GM12878 (cell line): ENCODE results near the gene ETFBKMT. TPM values are rescaled to one million over a fixed set of nuclear protein-coding genes. Genes with fewer than 3 reads are reported as not detected.
A peak's percentile ranks its signal among the peaks of the same experiment; 100 is the strongest.

ENCODE experiments used
- CHD4 ChIP-seq: fragments of 200-600 bp; sonication (generic); IDR thresholded peaks from 2 replicates; pipeline ENCODE4 v1.6.1; 2016; ENCODE audit warnings: mild to moderate bottlenecking
- EED ChIP-seq: sonication (generic); IDR thresholded peaks from 2 replicates; pipeline ENCODE4 v1.6.1; 2016; ENCODE audit warnings: antibody characterized with exemption, low read depth
- EZH2 ChIP-seq: IDR thresholded peaks from 2 replicates; pipeline ENCODE4 v1.6.1; 2012; ENCODE audit warnings: low read depth, mild to moderate bottlenecking, control low read depth, inconsistent platforms, low read length, borderline replicate concordance; ENCODE audit not compliant: control insufficient read depth
- HCFC1 ChIP-seq: fragments of 150-350 bp; IDR thresholded peaks from 2 replicates; pipeline ENCODE4 v1.6.1; 2014; ENCODE audit warnings: low read length
- HDAC6 ChIP-seq: fragments of 200-600 bp; sonication (generic); IDR thresholded peaks from one replicate; pipeline ENCODE4 v1.8.0; 2017; ENCODE audit warnings: antibody characterized with exemption; ENCODE audit not compliant: unreplicated experiment
- IKZF1 ChIP-seq: fragments of 450-650 bp; conservative IDR thresholded peaks from 2 replicates; pipeline ENCODE4 v1.6.1; 2017; ENCODE audit warnings: antibody characterized with exemption, mild to moderate bottlenecking
- KAT2A ChIP-seq: conservative IDR thresholded peaks from 2 replicates; pipeline ENCODE4 v1.6.1; 2011; ENCODE audit warnings: low read depth, low read length; ENCODE audit not compliant: control insufficient read depth
- KDM1A ChIP-seq: fragments of 200-600 bp; sonication (generic); IDR thresholded peaks from 2 replicates; pipeline ENCODE4 v1.6.1; 2016; ENCODE audit warnings: borderline replicate concordance
- MEF2A ChIP-seq: IDR thresholded peaks from 2 replicates; pipeline ENCODE4 v1.6.1; 2011; ENCODE audit warnings: low read depth, mild to moderate bottlenecking, low read length, moderate library complexity; ENCODE audit not compliant: insufficient read depth
- MXI1 ChIP-seq: fragments of 150-350 bp; IDR thresholded peaks from 2 replicates; pipeline ENCODE4 v1.6.1; 2011; ENCODE audit warnings: low read depth, mild to moderate bottlenecking, inconsistent platforms, low read length, improper control_type of control experiment
- SIX5 ChIP-seq: IDR thresholded peaks from 2 replicates; pipeline ENCODE4 v1.6.1; 2011; ENCODE audit warnings: mild to moderate bottlenecking, low read depth, low read length, moderate library complexity; ENCODE audit not compliant: severe bottlenecking
- SMAD5 ChIP-seq: IDR thresholded peaks from 2 replicates; pipeline ENCODE4 v1.6.1; 2016; ENCODE audit warnings: antibody characterized with exemption, low read depth
- STAT1 ChIP-seq: fragments of 450-650 bp; conservative IDR thresholded peaks from 2 replicates; pipeline ENCODE4 v1.6.1; 2014; ENCODE audit warnings: antibody characterized with exemption, mild to moderate bottlenecking
- TARDBP ChIP-seq: IDR thresholded peaks from 2 replicates; pipeline ENCODE4 v1.6.1; 2016; ENCODE audit warnings: borderline replicate concordance
- ZNF207 ChIP-seq: fragments of 450-650 bp; IDR thresholded peaks from 2 replicates; pipeline ENCODE4 v1.6.1; 2014; ENCODE audit warnings: antibody characterized with exemption, mild to moderate bottlenecking, borderline replicate concordance
- ZZZ3 ChIP-seq: IDR thresholded peaks from 2 replicates; pipeline ENCODE4 v1.6.1; 2011; ENCODE audit warnings: low read depth; ENCODE audit not compliant: control insufficient read depth, insufficient read length
- polyA plus RNA-seq, 11 experiments: library from polyadenylated mRNA; depleted of rRNA in 4 of 11; unstranded in 6 of 11; stranded (reverse) in 5 of 11; fragments of >200 nt; fragmentation: Nextera tagmentation in 4 of 11; fragmentation: Illumina TruSeq in 1 of 11; extraction: Ambion mirVana in 4 of 11; extraction: Trizol in 1 of 11; gene quantifications; 1 replicate in 1 of 11; 2 replicates in 10 of 11; pipeline versions ENCODE4 v1.2.1 to v1.2.3, GENCODE V29; 2011 to 2016; ENCODE audit warnings: inconsistent platforms in 2 of 11, missing spikeins in 2 of 11, low read depth in 1 of 11
- total RNA-seq, 4 experiments: library from RNA; depleted of rRNA in 3 of 4; stranded (reverse); fragments of >200 nt in 3 of 4; fragmentation: Illumina TruSeq in 1 of 4; extraction: Trizol in 1 of 4; gene quantifications; 2 replicates each; pipeline versions ENCODE4 v1.2.1 to v1.2.3, GENCODE V29; 2013 to 2021
- TF ChIP-seq, protein P1 (sequence below): fragments of 150-350 bp; IDR thresholded peaks from 2 replicates; pipeline ENCODE4 v1.6.1; 2016; ENCODE audit warnings: low read depth, low read length
- TF ChIP-seq, protein P2 (sequence below): fragments of 450-650 bp; formaldehyde crosslinking; IDR thresholded peaks from 2 replicates; pipeline ENCODE4 v1.5.0; 2022; ENCODE audit warnings: mild to moderate bottlenecking, missing genetic modification characterization
- TF ChIP-seq, protein P3 (sequence below): fragments of 450-650 bp; IDR thresholded peaks from 2 replicates; pipeline ENCODE4 v1.6.1; 2016; ENCODE audit warnings: mild to moderate bottlenecking
- TF ChIP-seq, protein P4 (sequence below): IDR thresholded peaks from 2 replicates; pipeline ENCODE4 v1.6.1; 2011; ENCODE audit warnings: mild to moderate bottlenecking, low read depth, low read length, moderate library complexity; ENCODE audit not compliant: insufficient replicate concordance

The ETFBKMT gene
- total and polyA plus RNA-seq, 10 of the 15 experiments (the other 5 are each of a cell fraction or from before 2014, with no cell fraction given), result 0.25 to 1.1 (median 0.65) TPM

DNA sequence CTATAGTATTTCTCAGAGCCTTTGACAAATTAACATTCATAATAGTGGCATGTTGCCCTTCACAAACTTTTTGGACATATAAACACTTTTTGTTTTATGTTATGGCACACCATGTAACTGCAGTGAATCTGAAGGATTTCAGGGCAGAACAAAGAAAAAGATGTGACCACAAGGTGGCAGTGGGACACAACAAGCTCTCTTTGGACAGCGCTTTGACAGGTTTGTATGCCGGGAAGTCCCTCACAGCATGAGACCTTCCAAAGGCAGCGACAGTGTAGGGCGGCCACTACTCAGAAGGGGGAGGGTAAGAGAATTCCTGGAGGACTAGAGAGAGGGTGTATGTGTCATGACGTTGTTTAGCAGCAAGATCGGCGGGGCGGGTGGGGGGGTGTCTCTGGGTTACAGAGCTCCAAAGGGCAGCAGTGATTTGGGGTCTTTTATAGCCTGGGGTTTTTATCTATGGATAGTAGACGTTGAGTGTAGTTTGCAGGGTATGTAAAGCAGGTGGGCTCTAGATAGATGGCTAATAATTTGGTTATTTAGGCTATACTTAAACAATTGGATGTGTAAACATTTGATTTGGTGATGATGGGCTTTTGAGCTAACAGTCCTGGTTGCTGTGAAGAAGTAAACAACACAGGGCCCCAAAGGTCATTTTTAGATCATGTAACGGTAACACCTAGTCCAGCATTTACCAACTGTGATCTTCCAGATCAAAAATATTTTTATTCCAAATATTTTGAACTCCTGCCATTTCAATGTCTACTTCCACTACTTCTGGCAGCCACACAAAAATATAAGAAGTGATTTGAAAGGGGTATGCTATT lies 22.9 kb downstream of the ETFBKMT start (continued):
- TF ChIP-seq STAT1 (no peak), CHD4 (no peak), SIX5 (no peak), TARDBP (0 out of 2 replicates have a peak, but pooled peaks have one; percentile 27), ZZZ3 (no peak), KAT2A (no peak), HCFC1 (no peak), SMAD5 (no peak), IKZF1 (peak; percentile 27; the same call in 1 of the 2 replicates), EZH2 (no peak), KDM1A (no peak), EED (peak; percentile 64), HDAC6 (no peak), MXI1 (0 out of 2 replicates have a peak, but pooled peaks have one; percentile 32), MEF2A (peak; percentile 60; the same call in 1 of the 2 replicates), ZNF207 (no peak)
- TF ChIP-seq, protein P1, sequence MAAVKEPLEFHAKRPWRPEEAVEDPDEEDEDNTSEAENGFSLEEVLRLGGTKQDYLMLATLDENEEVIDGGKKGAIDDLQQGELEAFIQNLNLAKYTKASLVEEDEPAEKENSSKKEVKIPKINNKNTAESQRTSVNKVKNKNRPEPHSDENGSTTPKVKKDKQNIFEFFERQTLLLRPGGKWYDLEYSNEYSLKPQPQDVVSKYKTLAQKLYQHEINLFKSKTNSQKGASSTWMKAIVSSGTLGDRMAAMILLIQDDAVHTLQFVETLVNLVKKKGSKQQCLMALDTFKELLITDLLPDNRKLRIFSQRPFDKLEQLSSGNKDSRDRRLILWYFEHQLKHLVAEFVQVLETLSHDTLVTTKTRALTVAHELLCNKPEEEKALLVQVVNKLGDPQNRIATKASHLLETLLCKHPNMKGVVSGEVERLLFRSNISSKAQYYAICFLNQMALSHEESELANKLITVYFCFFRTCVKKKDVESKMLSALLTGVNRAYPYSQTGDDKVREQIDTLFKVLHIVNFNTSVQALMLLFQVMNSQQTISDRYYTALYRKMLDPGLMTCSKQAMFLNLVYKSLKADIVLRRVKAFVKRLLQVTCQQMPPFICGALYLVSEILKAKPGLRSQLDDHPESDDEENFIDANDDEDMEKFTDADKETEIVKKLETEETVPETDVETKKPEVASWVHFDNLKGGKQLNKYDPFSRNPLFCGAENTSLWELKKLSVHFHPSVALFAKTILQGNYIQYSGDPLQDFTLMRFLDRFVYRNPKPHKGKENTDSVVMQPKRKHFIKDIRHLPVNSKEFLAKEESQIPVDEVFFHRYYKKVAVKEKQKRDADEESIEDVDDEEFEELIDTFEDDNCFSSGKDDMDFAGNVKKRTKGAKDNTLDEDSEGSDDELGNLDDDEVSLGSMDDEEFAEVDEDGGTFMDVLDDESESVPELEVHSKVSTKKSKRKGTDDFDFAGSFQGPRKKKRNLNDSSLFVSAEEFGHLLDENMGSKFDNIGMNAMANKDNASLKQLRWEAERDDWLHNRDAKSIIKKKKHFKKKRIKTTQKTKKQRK, result no peak
- TF ChIP-seq, protein P2, sequence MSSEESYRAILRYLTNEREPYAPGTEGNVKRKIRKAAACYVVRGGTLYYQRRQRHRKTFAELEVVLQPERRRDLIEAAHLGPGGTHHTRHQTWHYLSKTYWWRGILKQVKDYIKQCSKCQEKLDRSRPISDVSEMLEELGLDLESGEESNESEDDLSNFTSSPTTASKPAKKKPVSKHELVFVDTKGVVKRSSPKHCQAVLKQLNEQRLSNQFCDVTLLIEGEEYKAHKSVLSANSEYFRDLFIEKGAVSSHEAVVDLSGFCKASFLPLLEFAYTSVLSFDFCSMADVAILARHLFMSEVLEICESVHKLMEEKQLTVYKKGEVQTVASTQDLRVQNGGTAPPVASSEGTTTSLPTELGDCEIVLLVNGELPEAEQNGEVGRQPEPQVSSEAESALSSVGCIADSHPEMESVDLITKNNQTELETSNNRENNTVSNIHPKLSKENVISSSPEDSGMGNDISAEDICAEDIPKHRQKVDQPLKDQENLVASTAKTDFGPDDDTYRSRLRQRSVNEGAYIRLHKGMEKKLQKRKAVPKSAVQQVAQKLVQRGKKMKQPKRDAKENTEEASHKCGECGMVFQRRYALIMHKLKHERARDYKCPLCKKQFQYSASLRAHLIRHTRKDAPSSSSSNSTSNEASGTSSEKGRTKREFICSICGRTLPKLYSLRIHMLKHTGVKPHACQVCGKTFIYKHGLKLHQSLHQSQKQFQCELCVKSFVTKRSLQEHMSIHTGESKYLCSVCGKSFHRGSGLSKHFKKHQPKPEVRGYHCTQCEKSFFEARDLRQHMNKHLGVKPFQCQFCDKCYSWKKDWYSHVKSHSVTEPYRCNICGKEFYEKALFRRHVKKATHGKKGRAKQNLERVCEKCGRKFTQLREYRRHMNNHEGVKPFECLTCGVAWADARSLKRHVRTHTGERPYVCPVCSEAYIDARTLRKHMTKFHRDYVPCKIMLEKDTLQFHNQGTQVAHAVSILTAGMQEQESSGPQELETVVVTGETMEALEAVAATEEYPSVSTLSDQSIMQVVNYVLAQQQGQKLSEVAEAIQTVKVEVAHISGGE (CRISPR knock-in tag), result no peak
- TF ChIP-seq, protein P3, sequence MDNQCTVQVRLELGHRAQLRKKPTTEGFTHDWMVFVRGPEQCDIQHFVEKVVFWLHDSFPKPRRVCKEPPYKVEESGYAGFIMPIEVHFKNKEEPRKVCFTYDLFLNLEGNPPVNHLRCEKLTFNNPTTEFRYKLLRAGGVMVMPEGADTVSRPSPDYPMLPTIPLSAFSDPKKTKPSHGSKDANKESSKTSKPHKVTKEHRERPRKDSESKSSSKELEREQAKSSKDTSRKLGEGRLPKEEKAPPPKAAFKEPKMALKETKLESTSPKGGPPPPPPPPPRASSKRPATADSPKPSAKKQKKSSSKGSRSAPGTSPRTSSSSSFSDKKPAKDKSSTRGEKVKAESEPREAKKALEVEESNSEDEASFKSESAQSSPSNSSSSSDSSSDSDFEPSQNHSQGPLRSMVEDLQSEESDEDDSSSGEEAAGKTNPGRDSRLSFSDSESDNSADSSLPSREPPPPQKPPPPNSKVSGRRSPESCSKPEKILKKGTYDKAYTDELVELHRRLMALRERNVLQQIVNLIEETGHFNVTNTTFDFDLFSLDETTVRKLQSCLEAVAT, result no peak
- TF ChIP-seq, protein P4, sequence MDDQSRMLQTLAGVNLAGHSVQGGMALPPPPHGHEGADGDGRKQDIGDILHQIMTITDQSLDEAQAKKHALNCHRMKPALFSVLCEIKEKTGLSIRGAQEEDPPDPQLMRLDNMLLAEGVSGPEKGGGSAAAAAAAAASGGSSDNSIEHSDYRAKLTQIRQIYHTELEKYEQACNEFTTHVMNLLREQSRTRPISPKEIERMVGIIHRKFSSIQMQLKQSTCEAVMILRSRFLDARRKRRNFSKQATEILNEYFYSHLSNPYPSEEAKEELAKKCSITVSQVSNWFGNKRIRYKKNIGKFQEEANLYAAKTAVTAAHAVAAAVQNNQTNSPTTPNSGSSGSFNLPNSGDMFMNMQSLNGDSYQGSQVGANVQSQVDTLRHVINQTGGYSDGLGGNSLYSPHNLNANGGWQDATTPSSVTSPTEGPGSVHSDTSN, result peak; percentile 11
